ENCODE data around the gene CAMKMT.

Gene CAMKMT

DNA sequence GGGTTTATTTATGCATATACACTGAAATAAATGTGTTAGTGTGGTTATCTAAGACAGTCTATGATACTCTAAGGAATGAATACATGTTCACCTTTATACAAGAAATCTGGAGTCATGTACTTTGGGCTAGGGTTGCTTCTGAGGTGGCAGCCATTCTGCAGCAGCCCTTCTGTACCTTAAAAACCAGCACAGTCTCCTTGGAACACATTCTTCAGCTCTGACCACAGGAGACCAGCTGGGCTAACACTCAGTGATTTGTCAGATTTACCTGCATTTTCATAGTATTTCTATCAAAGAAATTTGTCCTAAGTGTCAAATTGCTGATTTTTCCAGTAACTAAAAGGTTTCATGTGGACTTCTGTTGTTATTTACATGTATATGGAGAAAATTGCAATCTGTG lies 167.7 kb downstream of the CAMKMT start:
- Mint-ChIP-seq H3K36me3 (ENCODE audit: low read depth) (no peaks in the 10 kb centered on the region), H3K4me1 (ENCODE audit: low read depth) (no peaks in the 10 kb centered on the region), H3K27ac (no peak overlapping the region), H3K9me3 (peaks cover 3% of the 10 kb centered on the region), H3K4me3 (no peak overlapping the region), H3K27me3 (ENCODE audit: low read depth) (no peaks in the 10 kb centered on the region)

DNA sequence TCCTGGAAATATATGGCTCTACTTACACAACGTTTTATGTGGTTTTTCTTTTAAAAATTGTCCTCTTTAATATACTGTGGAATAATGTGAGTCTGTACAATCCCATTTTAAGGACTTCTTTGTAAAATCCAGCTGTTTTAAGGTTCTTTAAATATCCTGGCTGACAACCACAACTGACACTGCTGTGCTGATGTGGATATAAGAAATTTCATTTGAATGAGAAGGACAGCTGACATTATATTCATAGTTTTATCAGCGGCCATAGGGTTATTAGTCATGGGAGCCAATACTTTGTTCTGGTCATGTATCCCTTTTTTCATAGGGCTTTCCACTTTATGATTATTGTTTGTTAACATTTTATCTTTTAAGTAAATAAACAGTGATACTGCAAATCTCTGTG lies 169.5 kb downstream of the CAMKMT start:
- no peaks in the 10 kb centered on the region for H3K9me3 Mint-ChIP-seq
- H3K4me1 Mint-ChIP-seq (ENCODE audit: low read depth), result no peaks in the 10 kb centered on the region
- no peaks in the 10 kb centered on the region for H3K36me3 Mint-ChIP-seq (ENCODE audit: low read depth)
- H3K4me3 Mint-ChIP-seq, result no peak overlapping the region
- no peaks in the 10 kb centered on the region for H3K27me3 Mint-ChIP-seq (ENCODE audit: low read depth)
- H3K27ac Mint-ChIP-seq, result no peak overlapping the region

DNA sequence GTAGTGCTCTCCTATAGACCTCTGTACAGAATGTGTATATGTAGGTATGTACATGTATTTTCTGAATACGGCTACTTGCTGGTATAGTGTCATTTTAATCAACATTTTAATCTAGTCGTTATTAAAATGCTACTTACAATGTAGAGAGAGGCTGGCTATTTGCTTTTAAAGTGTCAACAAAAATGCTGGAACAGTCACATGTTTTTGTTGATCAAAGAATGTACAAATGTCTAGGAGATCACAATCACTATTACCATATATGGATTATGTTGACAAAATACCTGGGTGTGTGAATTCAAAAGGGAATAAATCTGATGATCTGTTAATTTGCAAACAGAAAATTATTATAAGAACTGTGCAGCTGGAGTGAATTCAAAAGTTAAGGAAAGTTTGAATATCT lies 170.3 kb downstream of the CAMKMT start:
- H3K9me3 Mint-ChIP-seq, result no peaks in the 10 kb centered on the region
- no peaks in the 10 kb centered on the region for H3K4me1 Mint-ChIP-seq (ENCODE audit: low read depth)
- no peaks in the 10 kb centered on the region for H3K36me3 Mint-ChIP-seq (ENCODE audit: low read depth)
- H3K4me3 Mint-ChIP-seq, result no peak overlapping the region
- H3K27ac Mint-ChIP-seq, result no peak overlapping the region
- H3K27me3 Mint-ChIP-seq (ENCODE audit: low read depth), result no peaks in the 10 kb centered on the region

DNA sequence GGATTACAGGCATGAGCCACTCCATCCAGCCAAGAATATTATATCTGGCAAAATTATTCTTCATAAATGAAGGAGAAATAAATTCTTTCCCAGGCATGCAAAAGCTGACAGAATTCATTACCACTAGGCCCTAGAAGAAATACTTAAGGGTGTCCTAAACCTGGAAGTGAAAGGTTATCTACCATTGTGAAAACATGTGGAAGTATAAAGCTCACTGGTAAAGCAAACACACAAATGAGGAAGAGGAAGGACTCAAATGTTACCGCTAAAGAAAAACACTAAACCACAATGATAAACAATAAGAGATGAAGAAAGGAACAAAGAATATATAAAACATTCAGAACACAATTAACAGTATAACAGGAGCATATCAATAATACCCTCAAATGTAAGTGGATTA lies 171.8 kb downstream of the CAMKMT start:
- no peak overlapping the region for H3K4me3 Mint-ChIP-seq
- no peaks in the 10 kb centered on the region for H3K36me3 Mint-ChIP-seq (ENCODE audit: low read depth)
- H3K27ac Mint-ChIP-seq, result no peak overlapping the region
- no peaks in the 10 kb centered on the region for H3K4me1 Mint-ChIP-seq (ENCODE audit: low read depth)
- no peaks in the 10 kb centered on the region for H3K27me3 Mint-ChIP-seq (ENCODE audit: low read depth)
- H3K9me3 Mint-ChIP-seq, result no peaks in the 10 kb centered on the region

DNA sequence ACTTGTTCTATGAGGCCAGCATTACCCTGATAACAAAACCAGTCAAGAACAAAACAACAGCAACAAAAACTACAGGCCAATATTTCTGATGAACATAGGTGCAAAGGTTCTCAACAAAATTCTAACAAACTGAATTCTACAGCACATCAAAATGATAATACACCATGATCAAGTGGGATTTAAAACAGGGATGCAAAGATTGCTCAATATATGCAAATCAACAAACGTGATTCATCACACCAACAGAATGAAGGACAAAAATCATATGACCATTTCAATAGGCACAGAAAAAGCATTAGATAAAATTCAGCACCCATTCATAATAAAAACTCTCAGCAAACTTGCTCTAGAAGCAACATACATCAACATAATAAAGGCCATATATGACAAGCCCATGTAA lies 173.6 kb downstream of the CAMKMT start:
- no peaks in the 10 kb centered on the region for H3K4me1 Mint-ChIP-seq (ENCODE audit: low read depth)
- H3K9me3 Mint-ChIP-seq, result no peaks in the 10 kb centered on the region
- no peak overlapping the region for H3K4me3 Mint-ChIP-seq
- H3K36me3 Mint-ChIP-seq (ENCODE audit: low read depth), result no peaks in the 10 kb centered on the region
- H3K27me3 Mint-ChIP-seq (ENCODE audit: low read depth), result no peaks in the 10 kb centered on the region
- H3K27ac Mint-ChIP-seq, result no peak overlapping the region

DNA sequence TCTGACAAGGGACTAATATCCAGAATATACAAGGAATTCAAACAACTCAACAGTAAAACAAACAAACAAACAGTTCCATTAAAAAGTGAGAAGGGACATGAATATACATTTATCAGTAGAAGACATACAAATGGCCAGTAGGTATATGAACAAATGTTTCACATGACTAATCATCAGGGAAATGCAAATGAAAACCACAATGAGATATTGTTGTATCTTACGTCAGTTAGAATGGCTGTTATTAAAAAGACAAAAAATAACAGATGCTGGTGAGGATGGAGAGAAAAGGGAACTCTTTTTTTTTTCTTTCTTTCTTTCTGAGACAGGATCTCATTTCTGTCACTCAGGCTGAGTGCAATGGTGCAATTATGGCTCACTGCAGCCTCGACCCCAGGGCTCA lies 175.5 kb downstream of the CAMKMT start:
- no peak overlapping the region for H3K27ac Mint-ChIP-seq
- H3K4me1 Mint-ChIP-seq (ENCODE audit: low read depth), result peaks cover 1% of the 10 kb centered on the region
- no peak overlapping the region for H3K4me3 Mint-ChIP-seq
- no peaks in the 10 kb centered on the region for H3K27me3 Mint-ChIP-seq (ENCODE audit: low read depth)
- H3K9me3 Mint-ChIP-seq, result no peaks in the 10 kb centered on the region
- no peaks in the 10 kb centered on the region for H3K36me3 Mint-ChIP-seq (ENCODE audit: low read depth)

DNA sequence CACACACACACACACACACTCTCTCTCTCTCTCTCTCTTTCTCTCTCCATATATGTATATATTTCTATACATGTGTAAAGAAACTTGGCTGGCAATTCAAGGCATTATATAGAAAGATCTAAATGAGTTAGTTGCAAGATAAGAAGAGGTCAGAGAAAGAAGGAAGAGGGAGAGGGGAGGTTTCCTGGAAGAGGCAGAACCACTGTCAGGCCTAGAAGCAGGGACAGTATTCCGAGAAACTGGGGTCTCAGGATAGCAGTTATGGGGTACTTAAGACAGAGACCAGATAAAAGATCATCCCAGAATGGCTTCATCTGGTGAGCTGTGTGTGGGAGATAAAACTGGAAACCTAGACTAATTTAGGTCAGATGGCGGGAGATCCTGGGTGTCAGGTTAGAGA lies 180.8 kb downstream of the CAMKMT start:
- H3K4me1 Mint-ChIP-seq (ENCODE audit: low read depth), result peaks cover 1% of the 10 kb centered on the region
- H3K36me3 Mint-ChIP-seq (ENCODE audit: low read depth), result no peaks in the 10 kb centered on the region
- no peaks in the 10 kb centered on the region for H3K27me3 Mint-ChIP-seq (ENCODE audit: low read depth)
- H3K27ac Mint-ChIP-seq, result no peak overlapping the region
- H3K4me3 Mint-ChIP-seq, result no peak overlapping the region
- no peaks in the 10 kb centered on the region for H3K9me3 Mint-ChIP-seq

DNA sequence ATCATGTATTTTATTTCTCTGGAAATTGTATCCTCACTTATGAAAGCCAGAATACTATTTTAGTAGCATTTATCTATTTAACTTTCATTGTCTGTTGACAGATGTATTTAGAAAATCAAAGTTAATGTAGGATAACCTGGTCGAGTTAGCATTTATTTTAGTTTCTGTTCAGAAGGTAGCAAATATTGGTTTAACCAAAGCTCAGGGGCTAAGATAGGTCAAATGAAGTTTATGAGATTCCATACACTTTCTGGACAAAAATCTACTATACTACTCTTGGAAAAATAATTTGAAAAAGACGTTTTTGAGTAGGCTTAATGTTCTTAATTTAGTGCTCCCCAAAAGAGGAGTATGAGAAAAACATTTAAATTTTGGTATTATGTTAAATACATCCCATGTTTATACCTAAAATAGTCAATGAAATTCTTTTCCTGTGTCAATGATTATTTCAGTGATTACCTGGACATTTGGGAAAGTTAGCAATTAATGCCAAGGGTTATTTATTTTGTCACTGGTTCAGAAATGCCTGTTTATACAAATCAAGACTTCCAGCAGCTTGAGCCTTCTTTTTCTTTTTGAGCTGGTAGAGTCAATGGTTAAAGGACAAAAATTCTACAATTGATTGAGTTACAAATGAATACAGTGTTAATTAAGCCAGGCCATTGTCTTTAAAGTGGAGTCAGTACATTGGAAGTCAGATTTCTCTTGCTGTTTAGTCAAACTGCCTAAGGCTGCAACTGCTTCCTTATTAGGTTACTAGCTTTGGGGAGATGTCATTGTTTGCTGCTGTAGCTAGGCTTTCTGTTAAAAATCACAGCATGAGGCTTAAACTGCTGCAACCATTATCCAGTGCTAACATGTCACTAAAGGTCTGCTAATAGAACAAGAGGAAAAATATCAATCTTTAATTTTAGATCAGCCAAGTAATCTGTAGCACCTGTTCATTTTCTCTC lies 182.3 kb downstream of the CAMKMT start:
- Mint-ChIP-seq H3K4me1 (ENCODE audit: low read depth) (peaks cover 1% of the 10 kb centered on the region), H3K36me3 (ENCODE audit: low read depth) (no peaks in the 10 kb centered on the region), H3K27ac (no peak overlapping the region), H3K27me3 (ENCODE audit: low read depth) (no peaks in the 10 kb centered on the region), H3K4me3 (no peak overlapping the region), H3K9me3 (no peaks in the 10 kb centered on the region)

DNA sequence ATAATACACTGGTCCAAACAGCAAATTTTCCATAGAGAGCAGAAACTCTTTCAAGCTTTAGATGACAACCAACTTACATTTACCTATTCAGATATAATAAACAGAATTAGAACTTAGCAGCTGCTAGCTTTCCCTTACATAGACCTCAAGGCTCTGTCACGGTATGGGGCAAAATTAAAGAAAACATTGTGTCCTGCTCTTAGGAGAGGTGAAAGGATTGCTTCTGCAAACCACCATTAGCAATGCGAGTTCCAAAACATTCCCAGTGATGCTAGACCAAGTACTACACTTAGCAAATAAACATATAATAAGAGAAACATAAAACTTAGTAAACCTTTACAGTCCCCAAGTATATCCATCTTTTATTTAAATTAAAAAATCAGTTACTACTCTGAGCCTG lies 183.3 kb downstream of the CAMKMT start:
- no peaks in the 10 kb centered on the region for H3K9me3 Mint-ChIP-seq
- H3K36me3 Mint-ChIP-seq (ENCODE audit: low read depth), result no peaks in the 10 kb centered on the region
- no peak overlapping the region for H3K27ac Mint-ChIP-seq
- H3K4me1 Mint-ChIP-seq (ENCODE audit: low read depth), result peaks cover 1% of the 10 kb centered on the region
- no peaks in the 10 kb centered on the region for H3K27me3 Mint-ChIP-seq (ENCODE audit: low read depth)
- H3K4me3 Mint-ChIP-seq, result no peak overlapping the region

DNA sequence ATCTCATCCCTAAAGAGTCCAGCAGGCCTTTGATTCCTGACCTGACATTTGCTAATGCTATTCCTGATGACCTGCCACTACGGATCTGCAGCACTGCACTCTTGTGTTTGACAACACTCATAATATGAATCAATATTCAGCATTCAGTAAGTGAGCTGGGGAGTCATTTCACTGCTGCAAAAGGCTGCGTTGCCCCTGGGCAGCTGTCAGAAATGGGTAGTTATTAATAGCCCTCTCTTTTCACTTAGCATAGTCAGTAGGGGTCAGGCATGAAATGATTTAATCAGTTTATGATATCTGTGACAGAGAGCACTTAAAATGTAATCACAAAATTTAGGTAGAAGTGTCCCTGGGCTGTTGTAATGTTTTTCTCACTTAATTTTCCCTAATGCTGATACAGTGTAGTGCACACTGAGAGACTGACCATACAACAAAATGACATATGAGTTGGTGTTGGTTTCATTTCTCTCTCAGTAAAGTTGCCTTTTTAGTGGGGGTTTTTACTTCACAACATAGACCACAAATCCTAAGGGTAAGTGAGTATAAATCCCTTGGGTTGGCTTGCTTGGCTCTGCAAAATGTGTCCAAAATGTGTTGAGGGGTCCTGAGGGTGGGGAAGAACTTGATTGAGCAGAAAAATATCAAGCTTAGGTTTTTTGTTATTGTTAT lies 184.8 kb downstream of the CAMKMT start:
- no peak overlapping the region for H3K27ac Mint-ChIP-seq
- H3K4me3 Mint-ChIP-seq, result no peak overlapping the region
- H3K36me3 Mint-ChIP-seq (ENCODE audit: low read depth), result peaks cover 2% of the 10 kb centered on the region

DNA sequence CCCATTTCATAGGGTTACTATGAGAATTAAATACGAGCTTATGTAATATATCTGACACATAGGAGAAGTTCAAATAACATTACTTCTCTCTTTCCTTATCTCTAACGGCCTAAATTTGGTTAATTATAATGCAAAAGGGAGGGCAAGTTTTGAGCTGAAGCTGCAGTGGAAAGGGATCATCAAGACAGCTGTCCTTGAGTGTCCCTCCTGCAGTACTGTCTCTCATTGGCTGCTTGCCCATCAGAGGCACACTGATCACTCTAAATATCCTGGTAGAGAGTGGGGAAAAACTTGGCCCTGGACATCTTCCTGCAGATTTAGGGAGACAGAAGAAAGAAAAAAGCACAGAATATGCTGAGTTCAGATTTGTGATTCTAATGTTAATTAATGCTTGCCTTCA lies 186.0 kb downstream of the CAMKMT start:
- Mint-ChIP-seq H3K27me3 (ENCODE audit: low read depth) (no peaks in the 10 kb centered on the region), H3K4me3 (no peak overlapping the region), H3K27ac (no peak overlapping the region), H3K4me1 (ENCODE audit: low read depth) (no peaks in the 10 kb centered on the region), H3K36me3 (ENCODE audit: low read depth) (peaks cover 2% of the 10 kb centered on the region), H3K9me3 (no peaks in the 10 kb centered on the region)

More for the DNA sequence above, 184.8 kb downstream of the CAMKMT start:
- Mint-ChIP-seq H3K27me3 (ENCODE audit: low read depth) (no peaks in the 10 kb centered on the region), H3K9me3 (no peaks in the 10 kb centered on the region), H3K4me1 (ENCODE audit: low read depth) (peaks cover 1% of the 10 kb centered on the region)

DNA sequence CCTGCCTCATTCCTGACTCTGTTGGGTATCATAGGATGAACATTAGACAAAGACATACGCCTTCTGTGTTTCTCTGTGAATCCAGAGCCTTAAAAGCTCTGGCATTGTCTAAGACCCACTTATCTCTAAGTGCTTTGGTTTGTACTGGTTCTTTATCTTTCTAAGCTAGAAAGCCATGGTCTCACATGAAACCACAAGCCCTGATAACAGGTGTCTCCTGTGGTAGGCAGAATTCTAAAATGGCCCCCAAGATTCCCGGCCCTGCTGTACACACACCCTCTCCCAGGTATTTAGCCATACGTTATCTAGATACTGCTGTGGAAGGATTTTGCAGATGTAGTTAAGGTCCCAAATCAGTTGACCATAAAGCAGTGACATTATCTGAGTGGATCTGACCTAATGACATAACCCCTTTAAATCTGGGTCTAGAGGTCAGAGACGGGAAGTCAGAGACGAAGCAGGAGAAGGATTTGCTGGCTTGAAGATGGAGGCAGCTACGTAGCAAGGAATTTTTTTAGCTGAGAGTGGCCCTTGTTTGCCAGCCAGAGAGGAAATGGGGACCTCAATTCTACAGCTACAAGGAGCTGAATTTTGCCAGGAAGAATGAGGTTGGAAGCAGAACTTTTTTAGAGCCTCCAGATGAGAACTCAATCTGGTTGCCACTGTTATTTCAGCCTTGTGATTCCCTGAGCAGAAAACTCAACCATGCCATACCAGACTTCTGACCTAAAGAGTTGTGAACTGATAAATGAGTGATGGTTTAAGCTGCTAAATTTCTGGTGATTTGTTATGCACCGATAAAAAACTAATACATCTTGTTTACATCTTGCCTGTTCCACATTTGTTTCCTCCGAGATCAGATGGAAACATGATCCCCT lies 186.7 kb downstream of the CAMKMT start:
- no peaks in the 10 kb centered on the region for H3K4me1 Mint-ChIP-seq (ENCODE audit: low read depth)
- no peaks in the 10 kb centered on the region for H3K27me3 Mint-ChIP-seq (ENCODE audit: low read depth)
- H3K27ac Mint-ChIP-seq, result no peak overlapping the region
- H3K4me3 Mint-ChIP-seq, result no peak overlapping the region
- H3K36me3 Mint-ChIP-seq (ENCODE audit: low read depth), result peaks cover 2% of the 10 kb centered on the region
- H3K9me3 Mint-ChIP-seq, result no peaks in the 10 kb centered on the region

DNA sequence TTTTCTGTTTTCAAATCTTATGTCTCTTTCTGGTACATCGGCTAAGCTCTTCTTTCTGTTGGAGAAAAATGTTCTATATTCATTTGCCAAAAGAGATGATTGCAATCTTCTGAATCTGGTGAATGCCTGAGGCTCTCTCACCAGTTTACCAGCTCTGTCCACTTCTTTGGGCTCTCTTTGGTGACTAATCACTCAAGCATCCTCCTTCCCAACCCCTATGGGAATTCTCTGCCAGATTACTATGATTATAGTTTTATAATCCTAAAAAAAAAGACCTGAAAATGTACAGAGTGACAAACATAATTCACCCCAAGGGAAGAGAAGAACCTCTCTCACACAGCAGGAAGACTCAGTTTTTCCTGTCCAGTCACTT lies 187.3 kb downstream of the CAMKMT start:
- H3K36me3 Mint-ChIP-seq (ENCODE audit: low read depth), result peaks cover 2% of the 10 kb centered on the region
- no peak overlapping the region for H3K4me3 Mint-ChIP-seq
- H3K27ac Mint-ChIP-seq, result no peak overlapping the region
- no peaks in the 10 kb centered on the region for H3K4me1 Mint-ChIP-seq (ENCODE audit: low read depth)
- no peaks in the 10 kb centered on the region for H3K27me3 Mint-ChIP-seq (ENCODE audit: low read depth)
- no peaks in the 10 kb centered on the region for H3K9me3 Mint-ChIP-seq

DNA sequence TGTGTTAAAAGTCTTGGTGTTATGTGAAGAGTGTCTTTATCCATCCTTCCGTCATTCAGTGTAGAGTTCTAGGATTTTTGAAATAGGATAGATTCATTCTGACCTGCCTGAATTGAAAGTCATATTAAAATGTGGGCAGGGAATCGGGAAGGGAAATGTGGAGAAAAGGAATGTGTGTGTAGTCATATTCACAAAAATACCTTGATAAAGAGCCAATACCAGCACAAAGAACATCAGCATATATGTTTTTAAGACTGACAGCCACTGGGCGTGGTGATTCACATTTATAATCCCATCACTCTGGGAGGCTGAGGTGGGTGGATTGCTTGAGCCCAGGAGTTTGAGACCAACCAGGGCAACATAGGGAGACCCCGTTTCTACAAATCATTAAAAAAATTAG lies 188.1 kb downstream of the CAMKMT start:
- Mint-ChIP-seq H3K27ac (no peak overlapping the region), H3K9me3 (no peaks in the 10 kb centered on the region), H3K36me3 (ENCODE audit: low read depth) (peaks cover 2% of the 10 kb centered on the region), H3K4me3 (no peak overlapping the region), H3K4me1 (ENCODE audit: low read depth) (no peaks in the 10 kb centered on the region), H3K27me3 (ENCODE audit: low read depth) (no peaks in the 10 kb centered on the region)

All from T-helper 1 cell treated with Interleukin-12 subunit alpha and Interleukin-12 subunit beta and Interleukin-4 antibody, amounts not matched to agents 30 μg/mL and 1 μg/mL, for 36 hours (primary cell).